Activated CD4-positive, alpha-beta T cell treated with anti-CD3 and anti-CD28 coated beads for 1 hour (primary cell): Measurements from ENCODE around the gene CTU2.

Source experiments
- DNase-seq: peaks from one replicate; pipeline ENCODE4 v3.0.0-alpha.2; 2020

CTU2 gene

GRCh38 chr16:88747588-88748301, 41.4 kb downstream of the CTU2 start:
- no peak for DNase-seq

GRCh38 chr16:88748364-88748763, 42.1 kb downstream of the CTU2 start:
- no peak for DNase-seq

- no peak for DNase-seq
These were observed 43.1 kb downstream of the CTU2 start for GRCh38 chr16:88749358-88749757.

- DNase-seq = no peak
These were observed 44.6 kb downstream of the CTU2 start for GRCh38 chr16:88750854-88751253.

- DNase-seq = no peak
These were observed 46.2 kb downstream of the CTU2 start for GRCh38 chr16:88752386-88753002.

DNA sequence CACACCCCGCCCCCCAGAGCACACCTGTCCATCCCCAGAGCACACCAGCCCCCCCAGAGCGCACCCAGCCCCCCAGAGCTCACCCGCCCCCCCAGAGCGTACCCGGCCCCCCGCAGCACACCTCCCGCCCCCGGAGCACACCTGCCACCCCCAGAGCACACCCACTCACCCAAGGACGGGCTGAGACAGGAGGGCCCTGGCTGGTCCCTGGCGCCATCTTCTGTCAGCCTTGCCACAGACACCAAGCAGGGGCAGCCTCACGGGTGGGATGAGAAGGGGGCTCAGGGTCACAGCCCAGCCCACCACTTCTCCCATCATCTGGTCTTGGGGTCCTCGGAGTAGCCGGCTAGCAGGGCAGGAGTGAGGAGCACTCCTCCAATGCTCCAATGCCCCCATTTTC, 46.9 kb downstream of the CTU2 start:
- no peak for DNase-seq

DNA sequence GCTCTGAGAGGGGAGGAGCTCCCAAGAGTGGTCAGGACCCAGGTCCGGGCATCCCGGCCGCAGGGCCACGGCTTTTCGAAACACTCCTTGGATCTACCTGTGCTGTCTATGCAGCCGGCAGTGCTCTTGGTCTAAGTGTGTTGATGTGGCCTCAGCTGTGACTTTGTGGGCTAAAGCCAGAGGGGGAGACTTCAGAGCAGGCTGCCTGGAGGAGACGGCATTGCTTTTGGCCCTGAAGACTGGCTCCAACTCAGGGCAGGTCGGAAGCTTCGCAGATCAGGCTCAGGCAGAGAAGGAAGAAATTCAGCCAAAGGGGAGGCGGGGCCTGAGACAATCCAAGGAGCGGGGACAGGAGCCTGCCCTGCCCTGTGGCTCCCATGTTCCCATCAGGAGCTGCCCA, 47.3 kb downstream of the CTU2 start:
- DNase-seq = no peak

DNA sequence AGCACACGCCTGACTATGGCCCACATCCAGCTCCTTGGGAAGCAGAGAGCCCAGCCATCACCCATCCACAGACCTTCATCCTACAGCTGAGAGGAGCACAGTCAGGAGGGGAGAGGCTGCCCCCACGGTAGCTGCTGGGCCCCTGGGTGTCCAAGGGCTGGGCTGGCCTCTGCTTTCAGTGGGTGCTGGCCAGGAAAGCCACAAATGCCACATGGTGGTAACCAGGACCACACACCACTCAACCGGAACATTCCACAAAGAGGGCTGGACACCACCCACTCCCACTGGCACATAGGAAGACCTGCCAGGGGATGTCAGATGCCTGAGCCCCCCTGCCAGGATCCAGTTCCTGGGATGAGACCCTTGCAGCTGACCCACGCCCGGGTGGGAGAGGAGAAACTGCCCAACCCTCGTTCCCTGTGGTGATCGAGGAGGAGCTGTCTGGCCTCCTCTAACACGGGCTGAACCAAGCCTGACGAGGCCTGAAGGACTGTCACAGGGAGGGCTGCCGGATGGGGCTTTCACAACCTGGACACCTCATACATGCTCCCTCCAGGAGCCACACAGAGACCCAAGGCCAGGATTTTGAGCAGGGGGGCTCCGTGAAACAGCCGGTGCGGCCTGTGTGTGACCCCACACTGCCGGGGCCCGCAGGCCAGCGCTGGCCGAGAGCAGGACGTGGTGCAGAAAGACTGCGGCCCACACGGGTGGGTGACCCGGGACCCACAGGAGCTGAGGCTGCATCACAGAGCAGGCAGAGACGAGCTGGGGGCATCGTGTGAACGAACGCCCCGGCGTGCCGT, 48.0 kb downstream of the CTU2 start:
- no peak for DNase-seq

- no peak for DNase-seq
These were observed 48.8 kb downstream of the CTU2 start for GRCh38 chr16:88754912-88755744.

- no peak for DNase-seq
These were observed 49.6 kb downstream of the CTU2 start for GRCh38 chr16:88755745-88756443.

- DNase-seq = no peak
These were observed 52.1 kb downstream of the CTU2 start for GRCh38 chr16:88758227-88758943.

DNA sequence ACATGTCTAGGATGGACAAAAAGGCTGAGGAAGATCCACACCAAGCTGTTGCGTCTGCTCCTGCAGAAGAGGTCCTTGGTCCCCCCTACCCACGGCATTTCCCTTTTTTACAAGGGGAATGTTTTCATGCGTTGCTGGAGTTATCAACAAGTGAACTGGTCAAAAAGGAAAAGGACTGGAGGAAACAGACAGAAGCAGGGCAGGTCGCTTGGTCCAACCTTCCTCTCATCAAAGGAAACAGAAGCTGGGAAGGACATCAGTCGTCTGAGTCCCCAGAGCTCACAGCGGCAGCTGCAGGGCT, 52.6 kb downstream of the CTU2 start:
- no peak for DNase-seq

GRCh38 chr16:88759245-88759975, 53.1 kb downstream of the CTU2 start:
- DNase-seq = no peak

DNA sequence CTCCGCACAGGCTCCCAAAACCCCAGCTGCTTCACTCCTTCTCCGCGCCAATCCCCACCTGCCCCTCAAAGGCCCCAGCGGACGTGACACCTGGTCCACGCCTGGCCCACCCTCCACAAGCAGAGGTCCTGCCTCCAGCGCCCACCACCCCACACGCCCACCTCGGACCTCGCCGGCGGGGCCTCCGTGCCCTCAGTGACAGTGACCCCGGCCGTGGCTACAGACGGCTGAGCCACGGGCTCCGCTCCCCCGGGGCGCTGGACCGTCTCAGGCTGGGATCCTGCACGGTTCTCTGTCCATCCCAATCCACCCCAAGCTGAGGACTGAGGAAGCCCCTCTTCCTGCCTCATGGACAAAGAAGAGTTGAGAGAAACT, 53.7 kb downstream of the CTU2 start:
- no peak for DNase-seq

DNA sequence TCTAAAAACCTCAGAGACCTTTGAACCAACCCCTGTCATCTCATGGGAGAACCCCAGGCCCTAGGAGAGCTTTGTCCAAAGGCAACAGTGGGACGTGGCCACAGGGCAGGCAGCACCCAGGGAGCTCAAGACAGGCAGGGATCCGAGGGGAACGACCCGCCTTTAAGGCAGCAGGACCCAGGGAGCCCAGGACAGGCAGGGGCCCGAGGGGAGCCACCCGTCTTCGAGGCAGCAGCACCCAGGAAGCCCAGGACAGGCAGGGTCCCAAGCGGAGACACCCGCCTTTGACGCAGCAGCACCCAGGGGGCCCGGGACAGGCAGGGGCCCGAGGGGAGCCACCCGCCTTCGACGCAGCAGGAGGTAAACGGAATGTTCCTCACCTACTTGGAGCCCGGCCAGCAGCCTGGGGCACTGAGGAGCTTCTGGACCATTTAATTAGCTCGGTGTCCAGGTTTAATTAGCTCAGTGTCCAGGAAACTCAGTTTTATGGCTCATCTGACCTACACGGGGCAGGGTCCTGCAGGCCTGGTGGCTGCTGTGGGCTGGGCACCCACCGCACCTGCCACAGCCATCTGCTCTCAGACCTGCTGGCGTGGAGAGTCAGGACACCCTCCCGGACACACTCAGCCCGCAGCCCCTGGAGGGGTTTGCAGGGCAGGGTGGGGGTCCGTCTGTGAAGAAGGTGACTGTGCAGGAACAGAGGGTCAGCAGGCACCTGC, 54.3 kb downstream of the CTU2 start:
- DNase-seq = no peak

DNA sequence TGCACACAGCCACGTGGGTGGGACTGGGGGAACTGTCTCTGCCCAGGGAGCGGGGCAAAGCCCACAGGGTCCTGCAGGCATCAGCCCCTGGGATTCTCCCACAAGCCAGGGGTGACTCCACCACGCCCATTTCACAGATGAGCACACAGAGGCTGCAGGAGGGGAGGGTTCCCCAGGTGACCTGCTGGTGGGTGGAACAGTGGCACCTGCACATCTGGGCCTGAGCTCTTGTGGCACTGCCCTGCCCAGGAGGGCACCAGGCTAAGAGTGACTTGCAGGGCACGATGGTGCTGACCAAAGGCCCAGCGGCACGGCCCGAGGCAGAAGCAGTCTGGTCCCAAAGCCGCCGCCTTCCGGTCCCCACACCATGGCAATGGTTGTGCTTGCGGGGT, 54.8 kb downstream of the CTU2 start:
- no peak for DNase-seq

GRCh38 chr16:88761830-88762229, 55.5 kb downstream of the CTU2 start:
- DNase-seq = no peak

- no peak for DNase-seq
These were observed 56.1 kb downstream of the CTU2 start for GRCh38 chr16:88762258-88762870.

DNA sequence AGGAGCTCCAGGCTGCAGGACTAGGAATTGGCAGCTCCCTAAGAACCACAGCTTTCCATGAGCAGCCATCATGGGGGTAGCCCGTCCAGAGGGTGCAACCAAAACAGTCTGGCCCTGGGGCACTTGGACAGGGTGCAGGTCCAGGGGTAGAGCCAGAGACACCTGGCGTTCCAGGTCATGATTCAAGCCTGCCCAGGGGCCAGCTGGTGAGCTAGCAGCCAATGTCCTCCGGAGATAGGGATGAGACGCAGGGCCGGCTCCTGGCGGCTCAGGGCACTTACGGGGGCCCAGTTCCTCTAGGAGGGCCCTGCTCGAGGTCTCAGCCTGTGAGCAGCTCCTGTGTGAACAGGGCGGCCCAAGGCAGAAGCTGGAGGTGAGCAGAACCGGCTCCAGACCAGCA, 56.6 kb downstream of the CTU2 start:
- no peak for DNase-seq

DNA sequence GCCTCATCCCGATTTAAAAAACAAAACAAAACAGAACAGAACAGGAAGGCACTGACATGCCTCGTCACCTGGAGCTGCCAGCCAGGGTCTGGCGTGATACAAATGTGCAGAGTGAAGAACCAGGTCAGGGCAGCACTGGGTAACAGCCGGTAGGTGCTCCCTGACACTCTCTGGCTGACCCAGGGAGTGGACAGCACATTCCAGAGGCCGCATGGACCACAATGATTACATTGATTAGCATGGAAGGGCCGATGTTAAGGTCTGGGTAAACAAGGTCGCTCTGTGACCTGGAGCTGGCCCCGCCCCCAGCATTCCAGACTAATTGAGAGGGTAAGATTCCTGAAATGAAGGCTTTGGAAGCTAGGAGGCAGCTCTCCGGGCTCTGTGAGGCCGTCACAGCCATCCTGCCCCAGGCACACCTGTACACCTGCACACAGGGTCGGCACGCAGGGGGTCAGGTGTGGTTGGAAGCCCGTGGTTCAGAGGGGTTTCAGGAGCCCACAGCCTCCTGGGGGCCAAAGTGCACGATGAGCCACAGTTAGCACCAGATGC, 57.3 kb downstream of the CTU2 start:
- no peak for DNase-seq
